ENCODE data around the gene RCAN1.
"Not testable (repeated sequence)": the region's sequence is repeated elsewhere in the genome, so short reads cannot be mapped to it uniquely, and the experiment has no call there.

The RCAN1 gene

DNA sequence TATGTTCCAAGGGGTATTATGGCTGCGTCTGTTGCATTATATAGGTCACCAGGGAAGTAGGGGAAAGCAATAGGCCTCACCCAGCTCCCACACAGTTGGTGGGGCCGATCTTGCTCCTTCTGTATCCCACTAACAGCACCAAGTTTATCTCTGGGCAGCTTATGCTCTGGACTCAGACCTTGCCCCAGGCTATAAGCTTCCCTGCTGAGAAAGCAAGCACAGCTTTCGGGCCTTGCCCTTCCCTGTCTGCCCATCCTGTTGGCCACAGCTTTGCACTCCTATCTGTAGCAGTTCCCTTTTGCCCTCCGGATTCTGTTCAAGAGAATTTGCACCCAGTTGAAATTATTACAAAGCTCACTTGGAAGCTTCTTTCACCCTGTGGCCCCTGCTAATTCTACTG, 115.8 kb downstream of the RCAN1 start:
- H3K27ac ChIP-seq, result no peak overlapping the region
- TF ChIP-seq CTCF (conservative IDR thresholded peaks at IDR 0.05), result no peak

DNA sequence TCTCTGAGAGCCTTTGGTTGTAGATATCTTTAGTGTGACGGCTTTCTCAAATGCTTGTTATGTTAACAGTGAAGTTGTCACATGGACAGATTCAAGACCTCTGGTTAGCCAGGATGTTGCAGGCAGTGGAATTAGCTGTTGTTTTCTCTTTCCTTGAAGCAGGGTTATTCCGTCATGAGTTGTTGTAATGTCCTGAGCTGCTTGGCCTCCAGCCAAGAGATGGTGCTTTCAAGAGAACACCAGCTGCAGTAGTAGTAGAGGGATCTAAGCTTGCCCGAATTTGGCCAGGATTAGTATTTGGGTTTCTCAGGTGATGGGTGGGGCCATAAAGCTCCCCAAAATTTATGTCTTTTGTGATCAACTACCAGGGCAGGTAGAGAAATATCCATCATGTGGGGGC, 116.3 kb downstream of the RCAN1 start:
- TF ChIP-seq CTCF (conservative IDR thresholded peaks at IDR 0.05), result no peak

GRCh38 chr21:34483854-34484253, 131.1 kb downstream of the RCAN1 start:
- not testable (repeated sequence) for H3K27ac ChIP-seq

More for the DNA sequence above, 116.3 kb downstream of the RCAN1 start:
- no peak overlapping the region for H3K27ac ChIP-seq

GRCh38 chr21:34483435-34483834, 131.5 kb downstream of the RCAN1 start:
- H3K27ac ChIP-seq, result not testable (repeated sequence)

DNA sequence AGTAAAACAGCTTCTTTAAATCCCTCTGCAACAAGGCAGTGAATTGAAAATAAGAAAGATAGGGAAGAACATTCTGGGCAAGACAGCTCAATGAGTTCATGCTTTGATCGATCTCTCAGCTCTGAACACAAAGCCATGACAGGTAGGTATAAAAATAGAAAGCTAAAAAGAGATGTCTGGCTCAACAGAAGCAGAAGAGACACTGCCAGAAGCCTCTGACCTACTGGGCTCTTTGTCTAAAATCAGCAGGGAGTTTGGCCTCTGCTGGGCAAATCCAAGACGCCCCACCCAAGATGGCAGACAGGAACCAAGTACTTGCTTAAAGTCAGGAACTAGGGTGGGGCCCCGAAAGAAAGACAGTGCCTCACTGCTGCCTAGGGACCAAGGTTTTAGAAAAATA, 147.6 kb downstream of the RCAN1 start:
- not testable (repeated sequence) for H3K27ac ChIP-seq

Measured in VCaP (cell line).